ENCODE data around the gene GAS2L3.

Gene GAS2L3

GRCh38 chr12:100668945-100669536 lies 95.6 kb downstream of the GAS2L3 start:
- DNase-seq: peak; percentile 41

DNA sequence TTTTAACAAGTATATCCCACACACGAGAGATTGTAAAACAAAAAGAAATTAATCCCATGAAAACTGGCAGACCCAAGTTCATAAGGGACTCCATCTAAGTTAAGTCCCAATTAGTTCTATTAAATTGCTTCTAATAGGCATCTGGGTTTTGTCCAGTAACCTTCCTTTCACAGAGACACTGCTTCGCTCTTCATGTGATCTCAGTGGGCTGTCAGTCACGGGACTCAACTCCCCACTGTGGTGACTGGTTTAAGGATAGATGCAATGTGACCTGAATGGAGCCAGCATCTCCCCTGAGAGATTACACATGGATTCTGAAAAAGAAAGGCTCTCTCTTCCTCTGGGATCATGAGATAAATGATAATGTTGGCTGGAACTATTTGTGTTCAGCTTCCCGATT lies 96.4 kb downstream of the GAS2L3 start:
- no peak for DNase-seq

- DNase-seq: no peak
Measured at GRCh38 chr12:100671396-100672074, 98.1 kb downstream of the GAS2L3 start.

DNA sequence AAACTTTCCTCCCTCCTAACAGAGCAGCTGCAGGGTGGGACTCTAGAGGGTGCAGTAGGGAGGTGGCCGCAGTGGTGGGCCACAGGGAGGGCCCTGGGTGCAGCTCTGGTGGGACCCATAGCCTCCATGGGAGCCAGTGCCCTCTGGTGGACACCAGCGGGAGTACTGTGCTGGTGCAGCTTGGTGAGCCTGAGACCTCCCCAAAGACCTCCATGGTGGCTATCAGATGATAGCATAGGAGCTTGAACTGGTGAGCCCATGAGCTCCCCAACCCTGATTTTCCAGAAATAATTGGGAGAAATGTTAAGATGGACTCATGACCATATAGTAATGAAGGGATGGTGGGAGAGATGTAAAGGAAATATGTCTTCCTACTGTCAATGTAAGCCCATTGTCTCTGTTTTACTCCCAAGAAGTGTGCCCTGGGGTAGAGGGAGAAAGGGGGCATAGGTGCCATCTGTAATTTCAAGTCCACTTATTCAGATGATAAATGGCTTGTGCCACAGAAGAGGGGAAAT lies 98.7 kb downstream of the GAS2L3 start:
- DNase-seq: no peak

DNA sequence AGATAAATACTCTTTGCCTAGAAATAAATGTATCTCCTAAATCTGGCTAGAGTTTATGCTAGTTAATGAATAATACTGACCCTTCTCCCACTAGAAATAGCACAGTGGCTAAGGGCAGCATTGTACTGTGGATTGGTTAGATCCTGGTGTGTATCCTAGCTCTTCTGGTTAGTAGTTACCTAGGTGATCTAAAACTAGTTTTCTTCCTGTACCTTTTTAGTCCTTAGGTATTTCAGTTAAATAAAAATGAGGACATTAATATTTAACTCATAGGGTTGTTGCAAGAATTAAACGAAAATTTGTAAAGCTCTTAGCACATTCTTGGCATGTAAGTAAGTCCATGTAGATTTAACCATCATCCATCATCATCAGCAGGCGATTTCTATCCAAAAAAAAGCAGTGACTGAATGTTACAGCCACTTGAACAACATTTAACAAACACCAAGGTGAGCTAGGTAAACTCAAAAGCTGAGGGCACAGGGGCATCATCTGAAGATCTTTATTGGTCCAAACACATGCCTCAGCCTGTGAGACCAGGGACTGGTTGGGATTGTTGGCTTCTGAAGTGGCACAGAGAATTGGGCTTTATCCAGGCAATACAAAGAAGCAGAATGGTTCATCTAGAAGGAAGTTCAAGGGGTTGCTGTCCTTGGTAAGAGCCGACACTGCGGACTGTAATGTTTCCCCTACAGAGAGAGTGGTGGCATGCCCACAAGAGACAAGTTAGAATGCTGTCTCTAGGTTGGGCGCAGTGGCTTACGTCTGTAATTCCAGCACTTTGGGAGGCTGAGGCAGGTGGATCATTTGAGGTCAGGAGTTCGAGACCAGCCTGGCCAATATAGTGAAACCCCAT lies 100.8 kb downstream of the GAS2L3 start:
- DNase-seq: no peak
